Ecto neural progenitor cell (in vitro differentiated cells): ENCODE measurements around the gene S1PR5.

Experiments used
- DNase-seq: peaks from one replicate; pipeline ENCODE4 v3.0.0-alpha.2; 2018; ENCODE audit warnings: low spot score

Gene S1PR5

DNA sequence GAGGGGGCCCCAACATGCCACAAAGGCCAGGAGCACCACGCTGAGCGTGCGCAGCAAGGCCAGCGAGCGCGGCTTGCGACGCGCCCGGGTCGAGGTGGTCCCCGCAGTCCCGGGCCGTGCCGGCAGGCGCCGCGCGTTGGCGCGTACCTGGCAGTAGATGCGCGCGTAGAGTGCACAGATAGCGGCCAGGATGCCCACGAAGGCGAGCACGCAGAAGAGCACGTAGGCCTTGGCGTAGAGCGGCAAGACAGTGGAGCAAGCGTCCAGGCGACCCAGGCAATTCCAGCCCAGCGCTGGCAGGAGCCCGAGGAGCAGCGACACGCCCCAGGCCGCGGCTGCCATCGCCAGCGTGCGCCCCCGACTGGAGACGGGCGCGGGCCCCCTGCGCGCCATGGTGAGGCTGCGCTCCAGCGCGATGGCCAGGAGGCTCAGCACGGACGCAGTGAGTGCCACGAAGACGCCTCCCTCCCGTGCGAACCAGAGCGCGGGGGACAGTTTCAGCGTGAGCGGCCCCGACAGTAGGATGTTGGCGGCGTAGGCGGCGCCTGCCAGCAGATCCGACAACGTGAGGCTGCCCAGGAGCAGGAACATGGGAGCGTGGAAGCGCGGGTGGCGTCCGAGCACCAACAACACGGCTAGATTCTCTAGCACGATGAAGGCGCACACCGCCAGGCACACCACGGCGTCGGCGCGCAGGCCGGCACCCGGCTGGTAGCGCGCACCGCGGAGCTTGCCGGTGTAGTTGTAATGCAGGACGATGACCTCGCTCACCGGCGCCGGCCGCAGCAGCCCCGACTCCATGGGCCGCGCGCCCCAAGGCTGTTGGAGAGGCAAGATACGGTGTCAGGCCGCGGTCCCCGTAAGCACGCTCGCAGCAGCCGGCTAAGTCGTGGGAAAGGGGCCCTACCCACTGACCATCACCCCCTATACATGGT lies 2.8 kb downstream of the S1PR5 start:
- peak; percentile 77 for DNase-seq

DNA sequence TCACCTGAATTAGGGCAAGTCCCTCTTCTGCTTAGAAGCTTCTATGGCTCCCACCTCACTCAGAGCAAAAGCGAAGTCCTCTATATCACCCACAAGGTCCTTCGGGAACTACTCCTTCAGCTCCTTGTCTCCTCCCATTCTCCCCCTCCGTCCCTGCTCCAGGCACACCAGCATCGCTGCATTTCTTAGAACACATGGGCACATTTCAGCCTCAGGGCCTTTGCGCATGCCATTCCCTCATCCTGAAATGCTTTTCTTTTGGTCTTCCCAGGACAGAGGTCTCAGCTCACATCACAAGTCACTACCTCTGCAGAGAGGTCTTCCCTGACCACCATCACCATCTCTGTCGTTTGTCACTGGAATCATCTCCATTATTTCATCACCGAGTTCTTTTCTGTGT lies 4.0 kb downstream of the S1PR5 start:
- no peak for DNase-seq

DNA sequence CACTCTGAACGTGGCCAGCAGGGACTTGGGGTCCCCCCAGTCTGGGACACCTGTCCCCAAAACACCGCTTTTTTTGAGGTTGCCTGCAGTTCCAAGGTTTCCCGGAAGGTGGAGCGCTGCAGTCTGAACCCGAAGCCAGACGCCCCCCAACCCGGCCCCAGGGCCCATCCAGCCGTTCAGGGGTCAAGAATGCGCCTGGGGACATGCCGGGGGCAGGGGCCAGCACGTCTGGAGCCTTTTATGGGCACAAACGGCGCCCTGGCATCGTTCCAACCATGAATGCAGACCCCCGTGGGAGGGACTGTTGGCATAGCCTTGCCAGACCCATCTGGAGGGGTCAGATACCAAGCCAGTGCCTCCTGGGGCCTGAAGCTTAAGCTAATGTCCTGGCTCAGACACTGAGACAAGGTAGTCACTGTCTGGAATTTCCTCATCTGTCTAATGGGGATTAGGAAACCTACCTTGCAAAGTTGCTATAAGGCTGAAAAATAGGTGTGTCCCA lies 6.9 kb downstream of the S1PR5 start:
- DNase-seq = peak; percentile 76

DNA sequence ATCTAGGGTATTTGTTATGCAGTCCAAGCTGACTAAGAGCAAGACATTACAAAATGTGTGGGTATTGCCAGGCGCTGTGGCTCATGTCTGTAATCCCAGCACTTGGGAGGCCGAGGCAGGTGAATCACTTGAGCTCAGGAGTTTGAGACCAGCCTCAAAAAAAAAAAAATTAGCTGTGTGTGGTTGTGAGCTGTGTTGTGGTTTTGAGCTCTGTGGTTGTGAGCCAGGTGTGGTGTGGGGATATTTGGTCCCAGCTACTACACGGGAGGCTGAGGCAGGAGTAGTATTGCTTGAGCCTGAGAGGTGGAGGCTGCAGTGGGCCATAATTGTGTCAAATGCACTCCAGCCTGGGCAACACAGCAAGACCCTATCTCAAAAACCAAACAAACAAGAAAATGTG lies 8.5 kb downstream of the S1PR5 start:
- DNase-seq = no peak

DNA sequence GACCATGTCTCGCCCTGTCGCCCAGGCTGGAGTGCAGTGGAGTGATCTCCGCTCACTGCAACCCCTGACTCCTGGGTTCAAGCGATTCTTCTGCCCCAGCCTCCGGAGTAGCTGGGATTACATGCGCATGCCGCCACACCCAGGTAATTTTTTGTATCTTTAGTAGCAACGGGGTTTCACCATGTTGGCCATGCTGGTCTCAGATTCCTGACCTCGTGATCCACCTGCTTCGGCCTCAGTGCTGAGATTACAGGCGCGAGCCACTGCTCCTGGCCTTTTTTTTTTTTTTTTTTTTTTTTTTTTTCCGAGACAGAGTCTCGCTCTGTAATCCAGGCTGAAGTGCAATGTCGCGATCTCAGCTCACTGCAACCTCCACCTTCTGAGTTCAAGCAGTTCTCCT lies 9.2 kb downstream of the S1PR5 start:
- no peak for DNase-seq

DNA sequence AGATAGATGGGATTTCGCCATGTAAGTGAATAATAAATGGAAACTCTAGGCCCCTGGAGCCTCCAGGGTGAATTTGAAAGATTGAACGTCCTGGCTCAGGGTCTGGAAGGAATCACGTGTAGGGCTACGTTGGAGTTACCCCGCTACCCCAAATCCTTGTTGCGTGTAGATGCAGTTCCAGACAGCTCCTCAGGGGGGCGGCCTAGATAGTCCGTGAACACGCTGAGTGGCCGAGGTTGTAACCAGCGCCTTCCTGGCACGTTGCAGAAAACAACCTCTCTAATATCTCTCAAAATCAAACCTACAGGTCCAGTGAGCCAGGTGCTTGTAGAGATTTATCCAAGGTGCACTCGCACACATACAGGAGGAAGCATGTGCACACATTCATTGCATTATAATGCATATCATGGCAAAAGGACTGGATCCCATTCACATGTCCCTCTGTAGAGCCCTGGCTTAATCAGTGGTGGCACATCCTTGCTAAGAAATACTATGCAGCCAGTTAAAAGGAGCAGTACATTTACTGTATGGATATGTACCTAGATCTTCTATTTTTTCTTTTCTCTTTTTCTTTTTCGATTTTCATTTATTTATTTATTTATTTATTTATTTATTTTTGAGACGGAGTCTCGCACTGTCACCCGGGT lies 11.5 kb downstream of the S1PR5 start:
- DNase-seq = peak; percentile 82

DNA sequence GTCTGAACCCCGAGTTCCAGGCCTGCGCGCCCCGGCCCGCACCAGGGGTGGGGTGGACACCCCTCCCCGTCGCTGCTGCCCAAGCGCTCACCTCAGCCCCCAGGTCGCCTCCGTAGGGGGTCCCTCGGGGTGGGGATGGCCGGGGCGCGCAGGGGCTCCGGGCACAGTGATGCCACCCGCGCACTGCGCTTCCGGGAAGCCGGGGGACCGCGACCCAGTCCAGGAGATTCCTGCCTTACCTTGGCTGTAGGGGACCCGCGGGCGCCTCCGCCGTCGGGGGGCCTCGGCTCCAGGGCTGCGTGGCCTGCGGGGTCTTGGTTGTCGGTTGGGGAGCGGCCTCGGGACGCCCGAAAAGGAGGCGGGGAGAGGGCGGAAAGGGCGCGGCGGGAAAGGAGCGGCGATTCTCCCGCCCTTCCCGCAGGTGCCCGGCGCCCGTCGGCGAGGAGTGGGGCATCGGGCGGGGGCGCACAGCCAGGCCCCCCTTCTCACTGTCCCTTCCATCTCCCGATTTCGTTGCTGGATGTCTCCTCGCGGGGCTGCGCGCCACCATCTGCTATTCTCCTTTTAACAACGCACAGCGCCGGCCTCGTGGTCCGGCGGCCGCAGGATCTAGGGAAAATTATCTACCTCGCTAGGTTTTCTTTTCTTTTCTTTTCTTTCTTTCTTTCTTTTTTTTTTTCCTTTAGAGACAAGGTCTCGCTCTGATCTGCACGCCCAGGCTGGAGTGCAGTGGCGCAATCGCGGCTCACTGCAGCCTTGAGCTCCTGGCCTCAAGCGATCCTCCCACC lies 14.1 kb downstream of the S1PR5 start, which contains the start of gene KEAP1:
TSS of gene KEAP1 (minus strand) at position 355 of the 788 bp plus-strand sequence. CDS start 3,323 bp downstream, outside the sequence.
- peak; percentile 70 for DNase-seq

DNA sequence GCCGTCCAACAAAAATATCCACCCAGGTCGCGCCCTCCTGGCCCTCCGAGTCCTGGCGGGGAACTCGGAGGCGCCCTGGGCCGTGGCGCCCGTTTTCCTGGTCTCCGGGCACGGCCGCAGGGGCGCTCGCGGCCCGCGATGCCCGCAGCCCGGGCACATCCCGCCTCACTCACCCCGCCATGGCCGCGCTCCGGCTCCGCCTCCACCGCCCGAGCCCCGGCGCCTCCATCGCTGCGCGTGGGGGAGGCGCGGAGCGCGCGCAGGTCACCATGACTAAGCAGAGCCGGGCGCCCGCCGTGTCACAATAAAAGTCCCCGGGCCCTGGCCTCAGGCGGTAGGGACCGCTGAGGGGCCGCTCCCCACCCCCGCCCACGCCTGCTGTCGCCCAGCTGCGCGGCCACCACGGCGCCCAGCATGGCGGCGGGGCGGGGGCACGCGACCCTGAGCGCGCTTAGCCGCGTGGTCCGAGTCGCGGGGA lies 14.7 kb downstream of the S1PR5 start:
- DNase-seq = peak; percentile 91

DNA sequence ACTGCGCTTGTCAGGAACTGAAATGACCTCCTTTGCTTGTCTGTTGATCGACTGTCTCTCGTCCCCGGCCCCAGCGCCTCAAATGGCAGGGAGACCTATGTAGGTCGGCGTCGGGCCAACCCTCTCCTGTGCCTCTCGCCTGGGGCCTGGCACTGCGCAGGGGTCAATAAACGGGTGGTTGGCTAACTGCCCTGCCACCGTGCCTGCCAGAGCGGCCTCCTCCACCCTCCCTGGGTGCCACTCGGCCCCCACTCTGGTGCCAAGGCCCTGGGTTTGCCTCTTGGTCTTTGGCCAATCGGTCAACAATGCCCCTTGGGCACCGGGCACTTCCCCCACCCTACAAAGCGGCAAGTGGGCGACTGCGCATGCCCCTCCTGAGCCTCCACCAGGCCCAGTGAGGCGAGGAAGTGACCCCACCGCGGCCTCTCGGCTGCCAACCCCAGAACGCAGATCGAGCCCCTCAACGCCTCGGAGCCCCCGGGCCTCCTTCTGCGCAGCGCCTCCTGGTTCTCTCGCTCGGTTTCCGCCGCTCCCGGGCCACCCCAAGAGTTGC lies 15.2 kb downstream of the S1PR5 start:
- DNase-seq = peak; percentile 71

DNA sequence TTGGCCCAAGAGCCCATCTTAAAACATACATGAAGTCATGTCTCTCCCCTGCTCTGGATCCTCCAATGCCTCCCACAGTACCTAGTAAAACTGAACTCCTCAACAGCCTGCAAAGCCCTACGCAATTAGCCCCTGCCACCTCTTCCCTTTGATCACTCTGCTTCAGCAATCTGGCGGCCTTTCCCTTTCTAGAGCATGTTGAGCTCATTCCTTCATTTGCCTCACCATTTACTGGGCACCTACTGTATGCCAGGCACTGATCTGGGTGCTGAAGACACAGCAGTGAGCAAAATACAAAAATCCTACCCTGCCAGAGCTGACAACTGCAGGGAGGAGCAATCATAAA lies 17.0 kb downstream of the S1PR5 start:
- no peak for DNase-seq

DNA sequence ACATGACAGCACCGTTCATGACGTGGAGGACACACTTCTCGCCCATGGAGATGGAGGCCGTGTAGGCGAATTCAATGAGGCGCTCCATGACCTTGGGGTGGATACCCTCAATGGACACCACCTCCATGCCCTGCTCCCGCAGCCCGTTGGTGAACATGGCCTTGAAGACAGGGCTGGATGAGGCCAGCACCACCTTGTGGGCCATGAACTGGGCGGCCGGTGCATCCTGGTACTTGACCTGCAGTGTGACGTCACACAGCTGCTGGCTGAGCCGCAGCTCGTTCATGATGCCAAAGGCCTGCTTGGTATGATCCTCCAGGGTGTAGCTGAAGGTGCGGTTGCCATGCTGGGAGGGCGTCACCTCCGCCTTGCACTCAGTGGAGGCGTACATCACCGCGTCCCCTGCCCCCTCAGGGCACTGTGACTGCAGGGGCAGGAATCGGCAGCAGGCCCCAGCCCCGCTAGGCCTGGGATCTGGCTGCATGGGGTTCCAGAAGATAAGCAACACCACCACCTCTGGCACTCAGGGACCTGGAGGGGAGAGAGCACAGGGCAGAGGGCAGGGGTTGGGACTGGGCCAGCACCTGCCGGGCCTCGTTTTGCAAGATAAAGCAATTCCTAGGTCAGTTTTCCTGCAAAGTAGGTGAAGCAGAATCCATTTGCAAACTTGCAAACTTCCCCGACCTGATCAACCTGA lies 17.5 kb downstream of the S1PR5 start:
- DNase-seq = no peak

DNA sequence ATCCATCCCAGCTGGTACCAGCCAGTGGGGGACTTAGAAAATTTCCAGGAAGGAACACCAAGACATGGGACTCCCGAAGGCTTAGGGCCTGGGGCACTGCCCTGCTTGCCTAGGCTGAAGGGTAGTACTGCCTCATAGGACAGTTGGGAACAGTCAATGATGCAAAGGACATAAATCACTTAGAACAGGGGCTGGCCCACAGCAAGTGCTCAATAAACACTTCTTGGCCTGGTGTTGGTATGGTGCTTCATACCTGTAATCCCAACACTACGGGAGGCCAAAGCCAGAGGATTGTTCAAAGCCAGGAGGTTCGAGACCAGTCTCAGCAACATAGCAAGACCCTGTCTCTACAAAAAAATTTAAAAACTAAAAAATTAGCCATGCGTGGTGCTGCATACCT lies 19.9 kb downstream of the S1PR5 start:
- DNase-seq = no peak

DNA sequence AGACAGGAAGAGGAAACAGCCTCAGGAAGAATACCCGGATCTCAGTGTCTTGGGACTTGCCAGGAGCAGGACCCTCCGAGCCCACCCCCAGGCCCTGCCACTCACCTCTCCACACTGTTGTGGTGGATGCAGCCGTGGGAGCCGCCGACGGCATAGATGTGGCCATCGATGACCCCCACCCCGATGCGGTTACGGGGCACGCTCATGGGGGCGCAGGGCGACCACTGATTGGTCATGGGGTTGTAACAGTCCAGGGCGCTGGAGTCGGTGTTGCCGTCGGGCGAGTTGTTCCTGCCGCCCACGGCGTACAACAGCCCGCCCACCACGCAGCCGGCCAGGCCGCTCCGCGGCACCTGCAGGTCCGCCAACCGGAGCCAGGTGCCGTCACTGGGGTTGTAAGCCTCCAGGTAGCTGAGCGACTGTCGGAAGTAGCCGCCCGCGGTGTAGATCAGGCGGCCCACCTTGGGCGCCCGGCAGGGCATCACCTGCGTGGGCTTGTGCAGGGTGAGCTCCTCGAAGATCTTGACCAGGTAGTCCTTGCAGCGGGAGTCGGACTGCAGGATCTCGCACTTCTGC lies 25.7 kb downstream of the S1PR5 start:
- no peak for DNase-seq

DNA sequence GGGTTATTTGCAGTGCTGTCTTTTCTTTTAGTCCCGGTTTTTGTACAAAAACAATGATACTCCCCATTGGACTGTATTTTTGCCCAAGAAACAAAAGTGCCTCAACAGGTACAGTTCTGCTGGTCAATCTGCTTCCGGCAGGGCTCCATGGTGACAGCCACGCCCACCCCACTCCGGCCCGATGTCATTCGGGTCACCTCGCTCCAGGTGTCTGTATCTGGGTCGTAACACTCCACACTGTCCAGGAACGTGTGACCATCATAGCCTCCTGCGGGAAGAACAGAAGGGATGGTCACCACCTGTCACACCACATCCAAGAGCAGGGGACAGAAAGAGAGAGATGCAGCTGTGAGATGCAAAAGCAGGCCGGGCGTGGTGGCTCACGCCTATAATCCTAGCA lies 30.7 kb downstream of the S1PR5 start:
- DNase-seq = no peak

DNA sequence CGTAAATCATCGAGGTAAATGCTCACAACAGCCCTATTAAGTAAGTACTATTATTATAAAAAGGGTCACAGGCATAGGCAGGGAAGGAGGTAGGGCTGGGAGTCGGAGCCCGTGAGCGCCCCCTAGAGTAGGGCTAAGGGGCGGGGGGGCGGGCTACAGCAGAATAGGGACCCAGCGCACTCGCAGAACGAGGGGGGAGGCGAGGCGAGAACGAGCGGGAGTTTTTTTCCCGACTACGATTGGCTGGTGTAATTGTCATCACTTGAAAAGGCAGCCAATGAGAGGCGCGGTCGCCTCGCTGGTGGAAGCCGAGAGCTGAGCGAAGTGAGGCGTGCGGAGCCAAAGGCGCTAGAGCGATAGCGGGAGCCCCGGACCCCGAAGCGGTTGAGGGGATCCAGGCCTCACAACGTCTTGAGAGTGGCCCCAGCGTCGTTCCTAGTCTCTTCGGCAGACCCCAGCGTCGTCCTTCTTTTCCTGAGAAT lies 38.3 kb downstream of the S1PR5 start:
- DNase-seq = peak; percentile 89

DNA sequence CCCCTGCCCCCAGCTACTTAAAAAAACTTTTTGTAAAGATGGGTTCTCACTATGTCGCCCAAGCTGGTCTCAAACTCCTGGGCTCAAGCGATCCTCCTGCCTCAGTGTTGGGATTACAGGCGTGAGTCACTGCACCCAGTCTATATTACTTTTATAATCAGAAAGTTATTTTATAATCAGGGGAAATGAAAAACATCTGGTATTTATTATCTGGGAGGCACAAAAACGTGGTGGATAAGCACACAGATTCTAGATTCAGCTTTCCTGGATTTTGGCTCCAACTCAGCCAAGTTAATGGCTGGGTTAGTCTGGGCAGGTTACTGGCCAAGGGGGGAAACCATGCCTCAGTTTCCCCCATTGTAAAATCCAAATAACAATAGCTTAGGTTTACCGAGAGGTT lies 38.8 kb downstream of the S1PR5 start:
- no peak for DNase-seq

DNA sequence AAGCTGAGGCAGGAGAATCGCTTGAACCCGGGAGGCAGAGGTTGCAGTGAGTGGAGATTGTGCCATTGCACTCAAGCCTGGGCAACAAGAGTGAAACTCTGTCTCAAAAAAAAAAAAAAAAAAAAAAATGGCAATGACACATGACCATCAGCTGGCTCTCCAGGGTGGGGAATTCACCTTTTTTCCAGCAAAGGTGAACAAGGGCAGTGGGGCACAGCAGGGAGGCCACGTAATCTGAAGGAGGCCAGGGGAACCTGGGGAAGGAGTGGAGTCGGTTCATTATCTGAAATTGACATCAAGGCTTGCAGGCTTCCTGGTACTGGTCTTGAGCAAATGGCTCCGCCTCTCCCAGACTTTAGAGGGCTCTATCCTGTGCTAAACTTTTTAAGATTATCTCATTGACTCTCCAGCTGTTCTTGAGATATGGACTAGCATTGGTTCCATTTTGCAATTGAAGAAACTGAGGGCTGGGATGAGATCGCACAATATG lies 42.2 kb downstream of the S1PR5 start:
- DNase-seq = no peak

DNA sequence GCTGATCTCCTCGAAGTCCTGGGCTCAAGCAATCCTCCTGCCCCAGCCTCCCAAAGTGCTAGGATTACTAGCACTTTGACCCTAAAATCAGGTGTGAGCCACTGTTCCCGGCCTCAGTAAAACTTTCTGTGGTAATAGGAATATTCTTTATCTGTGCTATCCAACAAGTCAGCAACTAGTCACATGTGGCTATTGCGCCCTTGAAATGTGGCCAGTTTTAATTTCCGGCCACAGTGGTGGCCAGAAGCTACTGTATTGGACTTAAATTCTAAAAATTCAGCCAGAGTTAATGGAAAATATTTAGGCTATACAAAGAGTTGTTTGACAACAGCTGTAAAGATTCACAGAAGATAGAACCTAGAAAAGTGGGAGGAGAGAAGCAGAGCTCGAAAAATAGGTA lies 44.1 kb downstream of the S1PR5 start:
- DNase-seq = no peak

DNA sequence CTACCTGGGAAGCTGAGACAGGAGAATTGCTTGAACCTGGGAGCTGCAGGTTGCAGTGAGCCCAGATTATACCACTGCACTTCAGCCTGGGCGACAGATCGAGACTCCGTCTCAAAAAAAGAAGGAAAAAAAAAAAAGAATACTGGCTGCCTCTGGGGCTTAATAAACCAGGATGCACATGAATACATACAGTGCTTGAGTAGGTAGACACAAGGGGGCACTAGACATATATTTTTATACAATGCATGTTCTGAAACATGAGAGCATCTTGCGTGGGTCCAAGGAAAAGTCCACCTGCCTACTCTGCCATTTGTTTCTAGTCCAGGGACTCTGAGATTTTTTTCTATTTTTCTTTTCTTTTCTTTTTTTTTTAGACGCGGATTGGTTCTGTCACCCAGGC lies 45.3 kb downstream of the S1PR5 start:
- DNase-seq = no peak

DNA sequence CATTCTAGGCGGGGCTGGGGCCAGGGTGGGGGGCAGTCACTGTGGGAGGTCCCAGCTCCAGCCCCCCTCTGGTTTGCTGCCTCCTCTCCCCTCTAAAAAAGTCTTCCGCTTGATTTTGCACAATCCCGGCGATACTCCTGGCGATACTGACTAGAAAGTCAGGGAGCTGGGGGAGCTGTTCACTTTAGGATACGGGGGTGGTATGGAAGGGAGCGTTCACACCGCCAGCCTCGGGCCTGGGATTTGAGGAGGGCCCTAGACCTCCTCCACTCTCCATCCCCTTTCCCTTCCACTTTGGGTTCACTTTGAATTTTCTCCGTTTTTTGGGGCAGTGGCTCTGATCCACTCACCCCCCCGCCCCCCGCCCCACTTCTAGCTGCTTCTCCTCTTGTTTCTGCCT lies 49.1 kb downstream of the S1PR5 start:
- DNase-seq = no peak
